Ramos (cell line): ENCODE data around the gene KLHDC1.
"Not testable (repeated sequence)": the region's sequence is repeated elsewhere in the genome, so short reads cannot be mapped to it uniquely, and the experiment has no call there.

Experiments
- in situ Hi-C: fragments of 300-500 bp; cut with MboI; formaldehyde crosslinking; loops from one replicate; pipeline ENCODE4 v1.14.3; 2022; ENCODE audit warnings: low sequenced_read_pairs; ENCODE audit not compliant: unreplicated experiment

KLHDC1 gene

DNA sequence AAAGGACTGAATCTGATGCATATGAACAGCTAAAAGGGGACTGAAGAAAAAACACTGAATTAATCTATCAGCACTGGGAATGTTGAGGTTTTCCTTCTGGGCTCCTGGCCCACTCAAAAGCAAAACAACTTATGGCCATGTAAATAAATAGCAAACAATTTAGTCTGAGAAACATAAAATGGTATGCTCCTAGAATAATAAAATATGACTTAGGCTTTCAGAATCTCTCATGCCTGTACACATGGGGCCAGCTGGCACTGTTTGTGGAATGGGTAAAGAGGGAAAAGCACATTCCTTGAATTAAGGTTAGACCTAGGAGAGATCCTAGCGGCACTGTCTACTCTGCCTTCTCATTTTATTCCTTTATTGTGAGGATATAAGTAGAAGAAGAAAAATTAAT lies 81.2 kb downstream of the KLHDC1 start:
- in situ Hi-C loops: no loop called here

- in situ Hi-C loops: no loop called here
Observed at GRCh38 chr14:49778421-49778820, 85.5 kb downstream of the KLHDC1 start.

DNA sequence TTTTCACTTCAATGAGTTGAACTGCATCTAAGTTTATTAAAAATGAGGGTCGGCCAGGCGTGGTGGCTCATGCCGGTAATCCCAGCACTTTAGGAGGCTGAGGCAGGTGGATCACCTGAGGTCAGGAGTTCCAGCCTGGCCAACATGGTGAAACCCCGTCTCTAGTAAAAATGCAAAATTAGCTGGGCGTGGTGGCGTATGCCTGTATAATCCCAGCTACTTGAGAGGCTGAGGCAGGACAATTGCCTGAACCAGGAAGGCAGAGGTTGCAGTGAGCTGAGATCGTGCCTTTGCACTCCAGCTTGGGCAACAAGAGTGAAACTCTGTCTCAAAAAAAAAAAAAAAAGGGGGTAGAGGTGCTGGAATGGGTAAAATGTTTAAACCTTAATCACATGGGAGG lies 88.1 kb downstream of the KLHDC1 start:
- in situ Hi-C loops: not testable (repeated sequence)

- in situ Hi-C loops: no loop called here
Observed at GRCh38 chr14:49783394-49784014, 90.6 kb downstream of the KLHDC1 start.

- in situ Hi-C loops: no loop called here
Observed at GRCh38 chr14:49786315-49786714, 93.4 kb downstream of the KLHDC1 start.

- in situ Hi-C loops: no loop called here
Observed at GRCh38 chr14:49792618-49793017, 99.7 kb downstream of the KLHDC1 start.

GRCh38 chr14:49796025-49796424 lies 103.1 kb downstream of the KLHDC1 start:
- in situ Hi-C loops: no loop called here
